Keratinocyte (primary cell): Measurements from ENCODE around the gene PSD4. TPM values are rescaled to one million over a fixed set of nuclear protein-coding genes. Genes with fewer than 3 reads are reported as not detected.

Source experiments
- DNase-seq: peaks from one replicate; pipeline ENCODE4 v3.0.0-alpha.2; 2011; ENCODE audit warnings: low read depth, missing footprints, low spot score
- FAIRE-seq: peaks from 2 replicates; lab custom pipeline; 2011; peaks lifted over from hg19 to GRCh38; lab: Jason Lieb, UNC
- H2AFZ ChIP-seq: 2 replicates; pipeline ENCODE4 v1.6.0; 2012; ENCODE audit warnings: low read length, control low read depth, inconsistent platforms; ENCODE audit not compliant: control insufficient read depth
- H3K27ac ChIP-seq: 2 replicates; pipeline ENCODE4 v1.5.1; 2011; ENCODE audit warnings: low read length; ENCODE audit not compliant: control insufficient read depth, insufficient read depth
- H3K27me3 ChIP-seq: 3 replicates; pipeline ENCODE4 v1.6.0; 2011; ENCODE audit warnings: low read length; ENCODE audit not compliant: control insufficient read depth, insufficient read depth; ENCODE audit errors: extremely low read depth
- H3K36me3 ChIP-seq, 2 experiments: 2 replicates in 1 of 2; 3 replicates in 1 of 2; pipeline ENCODE4 v1.5.1; 2011; ENCODE audit warnings: low read length in 2 of 2, mild to moderate bottlenecking in 1 of 2; ENCODE audit not compliant: control insufficient read depth in 2 of 2, insufficient read depth in 2 of 2; ENCODE audit errors: extremely low read depth in 1 of 2
- H3K4me1 ChIP-seq: 3 replicates; pipeline ENCODE4 v1.5.1; 2011; ENCODE audit warnings: low read length; ENCODE audit not compliant: control insufficient read depth, insufficient read depth; ENCODE audit errors: extremely low read depth
- H3K4me2 ChIP-seq: 3 replicates; pipeline ENCODE4 v1.6.0; 2011; ENCODE audit warnings: low read depth, low read length; ENCODE audit not compliant: control insufficient read depth, insufficient read depth; ENCODE audit errors: extremely low read depth
- H3K4me3 ChIP-seq, 3 experiments: fragments of 200-600 bp in 1 of 3; sonication (generic) in 1 of 3; 2 replicates in 2 of 3; 3 replicates in 1 of 3; pipeline ENCODE4 v1.5.1; 2011 to 2016; ENCODE audit warnings: low read length in 3 of 3, mild to moderate bottlenecking in 3 of 3, control low read depth in 2 of 3, inconsistent platforms in 1 of 3, low read depth in 1 of 3, mixed read lengths in 1 of 3, mixed run types in 1 of 3, moderate library complexity in 1 of 3; ENCODE audit not compliant: control insufficient read depth in 2 of 3, insufficient read depth in 2 of 3; ENCODE audit errors: extremely low read depth in 1 of 3
- H3K79me2 ChIP-seq: 2 replicates; pipeline ENCODE4 v1.6.0; 2012; ENCODE audit warnings: low read length; ENCODE audit not compliant: control insufficient read depth, insufficient read depth
- H3K9ac ChIP-seq: 3 replicates; pipeline ENCODE4 v1.6.0; 2011; ENCODE audit warnings: low read length; ENCODE audit not compliant: control insufficient read depth, insufficient read depth; ENCODE audit errors: extremely low read depth
- H3K9me1 ChIP-seq: 3 replicates; pipeline ENCODE4 v1.6.0; 2011; ENCODE audit warnings: low read length; ENCODE audit not compliant: control insufficient read depth, insufficient read depth; ENCODE audit errors: extremely low read depth
- H3K9me3 ChIP-seq: 2 replicates; pipeline ENCODE4 v1.5.1; 2012; ENCODE audit warnings: low read depth, low read length; ENCODE audit not compliant: control insufficient read depth
- H4K20me1 ChIP-seq: 3 replicates; pipeline ENCODE4 v1.6.0; 2011; ENCODE audit warnings: low read length; ENCODE audit not compliant: control insufficient read depth, insufficient read depth; ENCODE audit errors: extremely low read depth
- CTCF ChIP-seq, 3 experiments: IDR thresholded peaks in 1 of 3; conservative IDR thresholded peaks in 1 of 3; optimal IDR thresholded peaks in 1 of 3; 2 replicates in 2 of 3; 3 replicates in 1 of 3; pipeline versions ENCODE3 to v1.5.1; 2011; ENCODE audit warnings: low read length in 3 of 3, mild to moderate bottlenecking in 3 of 3, moderate library complexity in 2 of 3, control low read depth in 1 of 3, inconsistent platforms in 1 of 3; ENCODE audit not compliant: insufficient read depth in 2 of 3; ENCODE audit errors: extremely low read depth in 1 of 3
- EZH2 ChIP-seq: IDR thresholded peaks from one replicate; pipeline ENCODE4 v1.6.1; 2012; ENCODE audit warnings: inconsistent platforms, mild to moderate bottlenecking, low read length, moderate library complexity
- dilution Hi-C: fragments of 300-500 bp; cut with MboI; formaldehyde crosslinking; loops from one replicate; pipeline ENCODE4 v1.7.0; 2020; ENCODE audit warnings: low sequenced_read_pairs; ENCODE audit not compliant: extremely low pct_ligation_motif_present
- polyA plus RNA-seq, 5 experiments: library from polyadenylated mRNA; depleted of rRNA in 3 of 5; stranded (reverse) in 3 of 5; stranded (forward) in 1 of 5; unstranded in 1 of 5; fragments of >200 nt; gene quantifications; 1 replicate in 1 of 5; 2 replicates in 3 of 5; 3 replicates in 1 of 5; pipeline versions ENCODE4 v1.2.1 to v1.2.3, GENCODE V29; 2011 to 2012; ENCODE audit warnings: missing spikeins in 2 of 5, low read depth in 1 of 5, low replicate concordance in 1 of 5

PSD4 gene
- polyA plus RNA-seq, 1 donor (not counting 4 experiments of a cell fraction or from before 2014, with no cell fraction given), result 11.1 TPM

- no peaks in the 10 kb centered on the region for H3K9me3 ChIP-seq
- dilution Hi-C loops, result no loop called here
- no peaks in the 10 kb centered on the region for H3K9me1 ChIP-seq
- no peaks in the 10 kb centered on the region for H4K20me1 ChIP-seq
- DNase-seq, result no peak
- no peak overlapping the region for H3K9ac ChIP-seq
- no peak overlapping the region for H3K4me2 ChIP-seq
- no peak overlapping the region for H3K4me3 ChIP-seq
- no peak for FAIRE-seq
- H3K27ac ChIP-seq, result no peak overlapping the region
- no peaks in the 10 kb centered on the region for H3K27me3 ChIP-seq
- H3K4me1 ChIP-seq, result peaks cover 33% of the 10 kb centered on the region
- H3K36me3 ChIP-seq, result peaks cover 4% of the 10 kb centered on the region in 2 experiments
- no peak overlapping the region for H2AFZ ChIP-seq
- TF ChIP-seq EZH2 (no peak), CTCF (optimal IDR thresholded peaks at IDR 0.05 in 1 of 3, IDR thresholded peaks at IDR 0.05 in 1 of 3, conservative IDR thresholded peaks at IDR 0.05 in 1 of 3; ENCODE audit: extremely low read depth in 1 of 3, insufficient read depth in 2 of 3, low read length in 3 of 3) (no peak)
- no peaks in the 10 kb centered on the region for H3K79me2 ChIP-seq
Observed at GRCh38 chr2:113207021-113207420, 33.2 kb downstream of the PSD4 start.

- H4K20me1 ChIP-seq, result no peaks in the 10 kb centered on the region
- no peaks in the 10 kb centered on the region for H3K9me1 ChIP-seq
- no peak for TF ChIP-seq CTCF (optimal IDR thresholded peaks at IDR 0.05 in 1 of 3, IDR thresholded peaks at IDR 0.05 in 1 of 3, conservative IDR thresholded peaks at IDR 0.05 in 1 of 3; ENCODE audit: extremely low read depth in 1 of 3, insufficient read depth in 2 of 3, low read length in 3 of 3)
- TF ChIP-seq EZH2, result no peak
- dilution Hi-C loops, result no loop called here
- no peak overlapping the region for H2AFZ ChIP-seq
- H3K27ac ChIP-seq, result no peak overlapping the region
- H3K27me3 ChIP-seq, result no peaks in the 10 kb centered on the region
- H3K79me2 ChIP-seq, result no peaks in the 10 kb centered on the region
- no peaks in the 10 kb centered on the region for H3K36me3 ChIP-seq
- H3K4me1 ChIP-seq, result peaks cover 33% of the 10 kb centered on the region
- H3K4me3 ChIP-seq, result no peak overlapping the region
- H3K9ac ChIP-seq, result no peak overlapping the region
- DNase-seq (no peak), FAIRE-seq (no peak)
- no peaks in the 10 kb centered on the region for H3K9me3 ChIP-seq
- no peak overlapping the region for H3K4me2 ChIP-seq
Observed at GRCh38 chr2:113208396-113208795, 34.6 kb downstream of the PSD4 start.
